DMS 273 (cell line): ENCODE results near the gene GTF2F2.

Experiments used
- DNase-seq: peaks from one replicate; lab custom pipeline; 2025; ENCODE audit not compliant: unreplicated experiment; lab: John Stamatoyannopoulos, UW

GTF2F2 gene

DNA sequence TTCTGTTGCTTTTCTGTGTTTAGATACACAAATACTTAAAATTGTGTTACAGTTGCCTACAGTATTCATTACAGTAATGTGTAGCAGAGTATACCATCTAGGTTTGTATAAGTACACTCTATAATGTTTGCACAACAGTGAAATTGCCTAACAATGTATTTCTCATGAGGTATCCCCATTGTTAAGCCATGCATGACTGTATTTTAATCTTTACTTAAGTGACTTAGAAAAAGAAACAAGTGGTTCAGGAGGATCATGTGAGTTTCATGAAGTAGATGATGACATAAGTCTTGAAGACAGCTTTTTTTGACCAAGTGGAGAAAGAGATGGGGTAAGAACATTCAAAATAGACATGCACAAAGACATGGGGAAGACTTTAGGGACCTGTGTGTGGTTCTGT is 88.9 kb downstream of the GTF2F2 start:
- no peak for DNase-seq

DNA sequence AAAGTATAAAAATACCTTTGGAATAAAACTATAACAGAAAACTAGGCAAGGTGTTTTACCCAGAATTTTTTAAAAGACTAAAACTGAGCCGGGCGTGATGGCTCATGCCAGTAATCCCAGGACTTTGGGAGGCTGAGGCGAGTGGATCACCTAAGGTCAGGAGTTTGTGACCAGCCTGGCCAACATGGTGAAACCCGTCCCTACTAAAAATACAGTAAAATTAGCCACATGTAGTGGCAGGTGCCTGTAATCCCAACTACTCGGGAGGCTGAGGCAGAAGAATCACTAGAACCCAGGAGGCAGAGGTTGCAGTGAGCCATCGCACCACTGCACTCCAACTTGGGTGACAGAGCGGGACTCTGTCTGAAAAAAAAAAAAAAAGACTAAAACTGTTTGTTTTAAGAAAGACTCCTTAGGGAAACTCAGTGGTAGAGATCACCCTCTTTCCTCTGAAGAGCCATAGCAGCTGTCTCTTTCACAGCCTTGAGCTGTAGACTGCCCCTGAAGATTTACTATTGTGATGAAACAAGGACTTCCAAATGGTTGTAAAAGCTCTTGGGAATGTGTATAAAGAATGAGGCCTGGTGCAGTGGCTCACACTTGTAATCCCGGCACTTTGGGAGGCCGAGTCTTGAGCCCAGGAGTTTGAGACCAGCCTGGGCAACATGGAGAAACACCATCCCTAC is 95.2 kb downstream of the GTF2F2 start:
- DNase-seq, result no peak

DNA sequence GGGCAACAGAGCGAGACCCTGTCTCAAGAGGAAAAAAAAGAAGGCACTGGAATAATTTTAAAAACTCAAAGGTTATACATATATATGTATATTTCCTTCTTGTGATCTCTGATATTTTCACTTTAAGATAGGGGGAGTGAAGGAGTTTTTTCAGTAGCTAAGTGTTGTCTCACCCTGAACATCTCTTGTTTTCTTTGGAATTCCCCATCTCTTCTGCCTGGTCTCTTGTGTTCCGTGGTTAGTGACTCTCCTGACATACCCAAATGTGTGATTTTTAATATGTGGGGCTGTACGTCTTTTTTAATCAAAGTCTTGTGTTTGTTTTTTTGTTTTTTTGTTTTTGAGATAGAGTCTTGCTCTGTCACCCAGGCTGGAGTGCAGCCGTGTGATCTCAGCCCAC is 95.9 kb downstream of the GTF2F2 start:
- DNase-seq, result no peak

DNA sequence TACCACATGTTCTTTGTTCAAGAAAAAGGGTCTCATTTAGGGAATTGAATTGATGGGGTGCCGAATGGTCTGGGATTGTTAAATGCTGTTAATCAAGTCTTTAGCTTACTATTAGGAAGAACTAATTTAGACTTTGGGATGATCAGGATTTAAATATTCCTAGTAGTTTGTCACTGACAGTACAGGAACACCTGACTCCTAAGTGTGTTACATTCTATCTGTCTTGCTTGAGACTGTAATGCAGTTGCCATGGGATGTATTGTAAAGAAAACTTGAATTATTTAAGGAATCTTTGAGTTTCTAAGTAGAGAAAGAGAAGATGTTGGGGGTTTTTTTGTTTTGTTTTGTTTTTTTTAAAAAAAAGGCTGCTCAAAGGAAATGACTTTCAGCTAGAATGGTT is 98.4 kb downstream of the GTF2F2 start:
- DNase-seq, result no peak

DNA sequence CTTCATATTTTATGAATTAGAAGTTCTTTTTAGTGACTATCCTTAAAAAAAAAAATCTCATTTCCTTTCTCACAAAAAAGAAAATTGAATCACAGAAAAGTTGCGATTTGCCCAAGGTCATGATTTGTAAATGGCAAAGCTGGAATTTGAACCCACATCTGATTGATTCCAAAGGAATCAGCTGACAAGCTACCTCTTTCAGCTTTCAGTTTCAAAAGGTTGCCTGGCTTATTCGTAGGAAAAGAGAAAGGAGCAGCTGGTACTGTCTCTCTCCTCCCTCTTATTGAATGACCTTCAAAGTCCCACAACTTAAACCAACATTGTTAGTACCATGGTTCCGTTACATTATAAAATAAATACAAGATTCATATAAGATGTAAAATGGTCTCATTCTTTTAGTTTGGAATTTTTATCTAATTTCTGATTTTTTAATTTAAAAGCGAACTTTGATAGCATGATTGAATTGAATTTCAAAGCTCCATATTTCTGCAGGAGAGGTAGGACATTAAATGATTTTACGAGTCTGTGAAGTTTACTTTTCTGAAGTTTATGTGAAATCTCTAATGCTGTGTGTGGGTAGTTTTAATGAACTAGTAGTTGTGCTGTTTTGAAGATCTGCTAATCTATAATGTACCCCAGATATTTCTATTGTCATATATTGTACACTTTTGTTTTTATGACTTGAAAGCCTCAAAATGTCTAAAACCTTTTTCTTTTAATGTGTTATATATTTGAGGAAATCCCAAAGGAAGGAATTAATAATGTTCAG is 99.0 kb downstream of the GTF2F2 start:
- peak; percentile 25 for DNase-seq

- no peak for DNase-seq
Observed at GRCh38 chr13:45219938-45220375, 99.6 kb downstream of the GTF2F2 start.

DNA sequence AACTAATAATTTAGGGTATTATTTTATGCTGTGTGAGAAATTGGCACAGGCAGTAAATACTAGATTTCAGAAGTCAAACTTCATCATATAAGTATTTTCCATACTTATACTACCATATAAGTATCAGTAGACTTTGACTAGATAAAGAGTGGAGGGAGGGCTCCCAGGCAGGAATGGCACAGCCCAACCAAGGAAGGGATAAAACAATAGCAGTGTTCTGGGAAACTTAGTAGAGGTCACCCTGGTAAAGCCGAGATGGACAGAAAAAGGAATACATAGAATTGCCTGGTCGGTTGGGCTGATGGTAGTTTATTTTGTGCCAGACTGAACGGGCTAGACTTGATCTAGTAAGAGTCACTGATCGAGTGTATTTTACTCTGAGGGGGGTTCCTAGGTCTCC is 100.1 kb downstream of the GTF2F2 start:
- no peak for DNase-seq

- no peak for DNase-seq
Observed at GRCh38 chr13:45222516-45222915, 102.2 kb downstream of the GTF2F2 start.

- DNase-seq, result no peak
Observed at GRCh38 chr13:45222919-45223318, 102.6 kb downstream of the GTF2F2 start.

DNA sequence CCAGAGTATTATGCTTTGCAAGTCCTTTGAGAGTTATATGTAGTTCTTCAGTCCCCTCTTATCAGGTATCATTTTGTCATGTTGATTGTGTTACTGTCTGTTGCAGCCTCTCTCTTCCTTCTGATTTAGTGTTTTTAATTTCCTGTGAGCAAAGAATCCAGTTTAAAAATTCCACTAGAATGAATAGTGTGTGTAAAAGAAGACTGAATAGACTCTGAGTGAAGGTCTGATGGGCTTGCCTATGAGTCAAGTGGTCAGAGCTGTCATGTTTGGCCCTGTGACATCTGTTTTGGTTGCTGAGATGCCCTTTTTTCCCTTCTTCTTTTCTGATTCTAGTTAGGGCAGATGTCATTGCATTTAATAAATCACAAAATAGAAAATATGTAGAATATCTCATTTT is 103.9 kb downstream of the GTF2F2 start:
- DNase-seq, result no peak

DNA sequence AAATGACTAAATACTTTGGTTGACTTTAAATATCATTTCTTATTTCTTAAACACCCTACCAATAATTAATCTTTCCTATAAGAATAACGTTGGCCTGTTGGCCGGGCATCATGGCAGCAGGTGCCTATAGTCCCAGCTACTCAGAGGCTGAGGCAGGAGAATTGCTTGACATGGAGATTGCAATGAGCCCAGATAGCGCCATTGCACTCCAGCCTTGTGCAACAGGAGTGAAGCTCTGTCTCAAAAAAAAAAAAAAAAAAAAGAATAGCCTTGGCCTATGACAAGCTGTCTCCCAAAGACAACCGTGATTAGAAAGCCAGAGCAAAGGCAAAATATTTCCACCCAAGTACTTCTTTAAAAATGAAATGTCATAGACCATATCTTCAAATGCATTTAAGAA is 105.1 kb downstream of the GTF2F2 start:
- DNase-seq, result no peak

DNA sequence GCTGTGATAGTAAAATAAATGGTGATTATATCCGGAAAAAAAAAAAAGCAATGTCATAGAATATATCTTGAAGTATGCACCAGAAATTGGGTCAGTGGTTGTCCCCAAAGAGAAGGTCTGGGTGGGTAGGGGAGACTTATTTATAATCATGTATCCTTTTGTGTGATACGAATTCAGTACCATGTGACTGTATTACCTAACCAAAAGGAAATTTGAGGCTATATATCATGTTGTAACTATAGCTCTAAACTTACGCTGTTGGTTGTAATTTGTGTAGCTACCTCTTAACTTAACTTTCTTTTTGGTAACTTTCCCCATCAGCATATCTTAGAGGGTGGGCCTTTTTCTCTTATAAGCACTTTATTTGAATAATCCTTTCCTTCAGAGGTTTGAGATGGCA is 105.7 kb downstream of the GTF2F2 start:
- DNase-seq, result no peak

DNA sequence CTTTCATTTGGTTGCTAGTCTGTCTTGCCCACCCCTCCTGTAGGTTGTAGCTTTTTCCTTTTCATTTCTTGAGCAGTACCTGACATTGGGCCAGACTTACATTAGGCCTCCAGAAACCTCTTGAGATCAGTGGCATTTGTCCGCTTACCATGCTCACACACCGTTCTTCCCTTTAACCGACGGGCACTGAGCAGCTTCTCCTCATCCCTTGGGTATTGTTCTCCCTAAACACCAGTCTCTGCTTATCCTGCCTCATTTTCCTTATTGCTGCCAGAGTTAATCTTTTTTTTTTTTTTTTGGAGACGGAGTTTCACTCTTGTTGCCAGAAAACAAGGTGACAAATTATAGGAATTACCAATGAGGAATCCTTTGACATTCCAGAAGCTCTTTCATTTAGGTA is 107.7 kb downstream of the GTF2F2 start:
- DNase-seq, result no peak

DNA sequence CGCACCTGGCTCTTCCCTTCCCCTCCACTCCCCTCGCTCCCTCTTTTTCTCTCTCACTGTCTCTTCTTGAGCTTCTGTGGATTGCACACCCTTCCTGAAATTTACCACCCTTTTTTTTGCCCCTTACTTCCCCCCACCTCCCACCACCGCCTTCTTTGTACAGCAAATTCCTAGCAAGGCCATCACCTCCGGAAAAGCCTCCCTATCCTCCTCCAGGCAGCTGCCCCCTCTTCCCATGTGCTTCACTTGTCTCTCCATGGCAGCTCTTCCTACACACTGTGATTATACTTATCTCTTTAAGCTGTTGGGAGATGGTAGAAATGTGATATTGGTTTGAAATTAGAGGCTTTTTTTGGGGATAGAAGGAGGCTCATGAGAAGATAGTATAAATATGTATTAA is 108.9 kb downstream of the GTF2F2 start:
- DNase-seq, result no peak

GRCh38 chr13:45231305-45231704 is 111.0 kb downstream of the GTF2F2 start:
- peak; percentile 29 for DNase-seq

- DNase-seq, result peak; percentile 41
Observed at GRCh38 chr13:45231722-45232121, 111.4 kb downstream of the GTF2F2 start.

- DNase-seq, result no peak
Observed at GRCh38 chr13:45232591-45232990, 112.3 kb downstream of the GTF2F2 start.

DNA sequence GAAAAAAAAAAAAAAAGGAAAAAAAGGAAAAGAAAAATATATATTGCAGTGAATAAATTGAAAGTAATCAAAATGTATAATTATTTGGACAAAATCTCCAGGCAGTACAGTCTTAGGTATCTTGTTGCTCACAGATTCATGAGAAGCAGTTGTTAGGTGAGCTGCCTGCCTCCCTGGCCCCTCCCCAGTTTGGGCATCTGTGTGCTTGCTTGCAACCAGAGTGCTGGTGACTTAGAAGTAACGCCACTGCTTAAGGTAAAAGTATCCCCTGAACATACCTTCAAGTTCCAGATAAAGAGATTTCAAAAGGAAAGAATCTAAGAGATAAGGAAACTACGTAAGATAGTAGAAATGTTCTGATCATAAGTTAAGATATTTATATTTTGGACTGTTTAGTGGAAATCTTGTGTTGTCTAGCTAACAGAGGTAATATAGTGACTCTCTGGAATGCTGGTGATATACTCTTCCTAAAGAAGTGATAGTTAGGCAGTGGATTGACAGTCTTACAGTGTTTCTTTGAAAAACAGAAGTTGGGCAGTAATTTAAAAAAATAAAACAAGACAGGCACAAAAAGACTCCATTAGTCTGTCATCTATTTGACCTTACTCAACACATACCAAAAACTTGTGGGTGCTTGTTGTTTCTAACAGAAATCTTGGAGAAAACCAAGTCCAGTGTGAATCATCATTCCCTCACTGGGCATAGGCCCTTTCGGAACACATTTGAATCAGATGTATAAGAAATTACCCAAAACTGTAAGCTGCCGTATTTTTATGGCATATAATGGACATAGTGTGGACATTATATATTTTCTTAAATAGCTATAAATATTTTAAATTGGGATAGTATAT is 118.9 kb downstream of the GTF2F2 start:
- DNase-seq, result no peak

GRCh38 chr13:45240143-45240542 is 119.8 kb downstream of the GTF2F2 start:
- no peak for DNase-seq

DNA sequence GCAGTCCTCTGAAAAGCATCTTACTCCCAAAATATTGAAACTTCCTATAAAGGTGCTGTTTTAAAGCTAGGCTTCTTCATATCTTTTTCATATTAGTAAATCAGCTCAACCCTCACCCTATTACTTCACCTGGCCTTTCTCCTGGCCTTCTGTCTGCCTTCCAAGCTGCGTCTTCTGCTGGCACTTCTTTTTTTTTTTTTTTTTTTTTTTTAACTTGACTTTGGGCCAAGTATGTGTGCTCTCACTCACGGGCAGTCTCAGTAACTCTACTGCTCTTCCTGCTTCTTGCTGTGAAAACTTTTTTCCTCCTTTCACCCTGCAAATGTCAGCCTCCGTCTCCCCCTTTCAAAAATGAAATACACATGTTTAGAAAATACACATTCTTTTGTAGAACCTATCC is 121.8 kb downstream of the GTF2F2 start:
- peak; percentile 47 for DNase-seq

DNA sequence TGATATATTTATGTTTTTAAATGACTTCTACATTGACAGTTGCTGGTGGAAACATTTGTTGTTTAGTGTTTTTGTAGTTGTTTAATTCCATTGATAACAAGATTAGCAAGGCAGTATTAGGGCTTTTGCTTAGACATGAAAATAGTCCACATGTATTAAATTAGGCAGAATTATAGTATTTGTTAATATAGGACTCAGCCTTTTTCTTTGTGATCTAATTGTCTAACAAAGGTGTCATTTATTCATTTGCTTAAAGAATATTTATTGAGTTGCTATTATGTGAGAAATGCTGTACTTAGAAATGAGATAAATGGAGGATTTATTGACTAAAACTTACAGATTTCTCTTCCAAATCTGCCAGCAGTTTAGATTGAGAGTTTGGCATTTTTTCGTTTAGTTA is 122.2 kb downstream of the GTF2F2 start:
- DNase-seq, result no peak

DNA sequence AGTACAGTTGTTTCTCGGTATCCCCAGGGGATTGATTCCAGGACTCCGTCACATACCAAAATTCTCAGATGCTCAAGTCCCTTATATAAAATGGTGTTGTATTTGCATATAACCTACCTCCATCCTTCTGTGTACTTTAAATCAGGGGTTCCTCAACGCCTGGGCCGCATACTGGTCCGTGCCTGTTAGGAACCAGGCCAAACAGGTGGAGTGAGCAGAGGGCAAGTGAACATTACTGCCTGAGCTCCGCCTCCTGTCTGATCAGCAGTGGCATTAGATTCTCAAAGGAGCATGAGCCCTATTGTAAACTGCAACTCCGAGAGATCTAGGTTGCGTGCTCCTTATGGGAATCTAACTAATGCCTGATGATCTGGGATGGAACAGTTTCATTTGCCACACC is 122.8 kb downstream of the GTF2F2 start:
- peak; percentile 10 for DNase-seq
